NCI-H146 treated with DMSO at 0.1 percent for 48 hours (cell line): ENCODE results near the gene MTOR.
"Not testable (repeated sequence)": the region's sequence is repeated elsewhere in the genome, so short reads cannot be mapped to it uniquely, and the experiment has no call there.

Source experiments
- DNase-seq: peaks from one replicate; lab custom pipeline; 2025; ENCODE audit not compliant: unreplicated experiment; lab: John Stamatoyannopoulos, UW

Gene MTOR

GRCh38 chr1:11187000-11187399 is 75.4 kb downstream of the MTOR start:
- no peak for DNase-seq

- no peak for DNase-seq
These were observed 77.4 kb downstream of the MTOR start for GRCh38 chr1:11184973-11185372.

GRCh38 chr1:11182884-11183283 is 79.5 kb downstream of the MTOR start:
- DNase-seq = no peak

GRCh38 chr1:11180342-11180744 is 82.0 kb downstream of the MTOR start:
- DNase-seq = no peak

GRCh38 chr1:11179749-11180148 is 82.6 kb downstream of the MTOR start:
- DNase-seq = not testable (repeated sequence)

GRCh38 chr1:11179125-11179524 is 83.2 kb downstream of the MTOR start:
- no peak for DNase-seq

- DNase-seq = peak; percentile 1
These were observed 84.0 kb downstream of the MTOR start for GRCh38 chr1:11178021-11179015.

GRCh38 chr1:11176081-11176706 is 86.2 kb downstream of the MTOR start:
- DNase-seq = no peak

- no peak for DNase-seq
These were observed 86.9 kb downstream of the MTOR start for GRCh38 chr1:11175461-11175860.

- DNase-seq = no peak
These were observed 87.9 kb downstream of the MTOR start for GRCh38 chr1:11174261-11174942.

- DNase-seq = no peak
These were observed 92.2 kb downstream of the MTOR start for GRCh38 chr1:11170102-11170501.

- no peak for DNase-seq
These were observed 93.1 kb downstream of the MTOR start for GRCh38 chr1:11169202-11169601.

GRCh38 chr1:11168731-11169130 is 93.6 kb downstream of the MTOR start:
- no peak for DNase-seq

GRCh38 chr1:11166744-11167143 is 95.6 kb downstream of the MTOR start:
- DNase-seq = not testable (repeated sequence)

- DNase-seq = not testable (repeated sequence)
These were observed 99.6 kb downstream of the MTOR start for GRCh38 chr1:11162752-11163151.

- no peak for DNase-seq
These were observed 103.5 kb downstream of the MTOR start for GRCh38 chr1:11158720-11159321.

- no peak for DNase-seq
These were observed 104.1 kb downstream of the MTOR start for GRCh38 chr1:11158291-11158690.

- DNase-seq = no peak
These were observed 104.5 kb downstream of the MTOR start for GRCh38 chr1:11157867-11158266.

- DNase-seq = no peak
These were observed 105.0 kb downstream of the MTOR start for GRCh38 chr1:11157394-11157793.

- no peak for DNase-seq
These were observed 105.4 kb downstream of the MTOR start for GRCh38 chr1:11156963-11157362.

- no peak for DNase-seq
These were observed 105.9 kb downstream of the MTOR start for GRCh38 chr1:11156441-11156840.
